K562 (cell line): ENCODE results near the gene BRINP2. TPM values are rescaled to one million over a fixed set of nuclear protein-coding genes. Genes with fewer than 3 reads are reported as not detected.

Experiments
- ATAC-seq: fragments of 200-7000 bp; cut with Tn5 transposase; 3 replicates; pipeline ENCODE4 v1.9.1; 2020; ENCODE audit warnings: moderate library complexity
- BruUV-seq: library from RNA; stranded (reverse); fragments of 400-500 nt; replicated peaks from 2 replicates; lab custom pipeline; 2021; lab: Mats Ljungman, UMichigan
- CTCF ChIA-PET: fragments of 300-600 bp; formaldehyde crosslinking; extraction: SDS; loops from one replicate; lab custom pipeline; 2021; ENCODE audit warnings: low intra/inter-chr PET ratio; lab: Yijun Ruan, JAX
- POLR2A ChIA-PET: fragments of 300-600, 350-650 bp; sonication (Branson Sonifier 250); formaldehyde crosslinking; extraction: SDS; loops from one replicate; lab custom pipeline; 2021; ENCODE audit warnings: antibody characterized with exemption, inconsistent platforms; lab: Yijun Ruan, JAX
- DNase-seq, 4 experiments: peaks; one replicate each; pipeline versions ENCODE4 v3.0.0 to v3.0.0-alpha.2; 2011 to 2018; ENCODE audit warnings: low spot score in 3 of 4, mixed read lengths in 3 of 4; ENCODE audit errors: extremely low read depth in 1 of 4
- FAIRE-seq: peaks from 2 replicates; lab custom pipeline; 2011; peaks lifted over from hg19 to GRCh38; lab: Jason Lieb, UNC
- H2AFZ ChIP-seq: 2 replicates; pipeline ENCODE4 v1.6.0; 2011; ENCODE audit warnings: low read depth, low read length, control low read depth, inconsistent platforms
- H3K27ac ChIP-seq: fragments of 200-600 bp; 3 replicates; pipeline ENCODE4 v1.8.0; 2011; ENCODE audit warnings: low read depth, mild to moderate bottlenecking, control low read depth, inconsistent platforms, low read length, moderate library complexity, mixed read lengths; ENCODE audit errors: extremely low read depth
- H3K27me3 ChIP-seq, 2 experiments: fragments of 300-600 bp in 1 of 2; 2 replicates in 1 of 2; 3 replicates in 1 of 2; pipeline versions ENCODE4 v1.6.0 to v1.8.0; 2011; ENCODE audit warnings: inconsistent platforms in 2 of 2, low read length in 2 of 2, mild to moderate bottlenecking in 1 of 2, mixed read lengths in 1 of 2, moderate library complexity in 1 of 2; ENCODE audit not compliant: control insufficient read depth in 2 of 2, insufficient read depth in 2 of 2
- H3K36me3 ChIP-seq: fragments of 300-600 bp; 3 replicates; pipeline ENCODE4 v1.8.0; 2011; ENCODE audit warnings: mild to moderate bottlenecking, low read length, inconsistent platforms; ENCODE audit not compliant: control insufficient read depth, insufficient read depth
- H3K4me1 ChIP-seq, 2 experiments: fragments of 200-600 bp in 1 of 2; replicated peaks in 1 of 2; 2 replicates in 1 of 2; 3 replicates in 1 of 2; pipeline versions ENCODE4 v1.5.1 to v1.8.0; 2011; ENCODE audit warnings: inconsistent platforms in 2 of 2, low read length in 2 of 2, mild to moderate bottlenecking in 1 of 2, mixed read lengths in 1 of 2, moderate library complexity in 1 of 2; ENCODE audit not compliant: control insufficient read depth in 2 of 2, insufficient read depth in 2 of 2
- H3K4me2 ChIP-seq: 2 replicates; pipeline ENCODE4 v1.6.1; 2011; ENCODE audit warnings: low read length, control low read depth, inconsistent platforms, mixed read lengths; ENCODE audit not compliant: insufficient read depth
- H3K4me3 ChIP-seq: fragments of 200-600 bp; sonication (generic), shearing (Covaris generic); 2 replicates; pipeline ENCODE4 v1.5.1; 2016; ENCODE audit warnings: control low read depth, inconsistent platforms
- H3K79me2 ChIP-seq: fragments of 200-600 bp; 3 replicates; pipeline ENCODE4 v1.8.0; 2011; ENCODE audit warnings: low read length, inconsistent platforms; ENCODE audit not compliant: control insufficient read depth, insufficient read depth
- H3K9ac ChIP-seq, 2 experiments: 2 replicates each; pipeline versions ENCODE4 v1.6.0 to v1.6.1; 2011; ENCODE audit warnings: low read depth in 2 of 2, low read length in 2 of 2, control low read depth in 1 of 2, inconsistent platforms in 1 of 2, mild to moderate bottlenecking in 1 of 2, mixed read lengths in 1 of 2; ENCODE audit not compliant: insufficient read depth in 1 of 2
- H3K9me1 ChIP-seq: one replicate; pipeline ENCODE4 v1.6.0; 2011; ENCODE audit warnings: inconsistent platforms, mild to moderate bottlenecking, low read length, moderate library complexity; ENCODE audit not compliant: control insufficient read depth, insufficient read depth
- H3K9me3 ChIP-seq: replicated peaks from 2 replicates; pipeline ENCODE4 v1.5.1; 2011; ENCODE audit warnings: low read depth, low read length, inconsistent platforms; ENCODE audit not compliant: control insufficient read depth, insufficient read depth
- H4K20me1 ChIP-seq: replicated peaks from 2 replicates; pipeline ENCODE4 v1.6.1; 2011; ENCODE audit warnings: low read length, inconsistent platforms, mixed read lengths; ENCODE audit not compliant: control insufficient read depth, insufficient read depth
- C11orf30 ChIP-seq: fragments of 450-650 bp; IDR thresholded peaks from 2 replicates; pipeline ENCODE4 v1.6.1; 2016; ENCODE audit warnings: low read depth, mild to moderate bottlenecking
- ETV5 ChIP-seq: sonication (generic); formaldehyde crosslinking; IDR thresholded peaks from 2 replicates; pipeline ENCODE4 v1.4.0; 2020; ENCODE audit warnings: low read depth, mild to moderate bottlenecking, missing genetic modification reagents
- GTF2E2 ChIP-seq: fragments of 200-800 bp; sonication (Bioruptor generic); IDR thresholded peaks from 2 replicates; pipeline ENCODE4 v1.6.1; 2016; ENCODE audit warnings: missing genetic modification characterization, missing compliant biosample characterization
- KAT7 ChIP-seq: sonication (generic); formaldehyde crosslinking; IDR thresholded peaks from 2 replicates; pipeline ENCODE4 v1.8.0; 2022; ENCODE audit warnings: missing genetic modification reagents, mild to moderate bottlenecking, borderline replicate concordance
- KDM2B ChIP-seq: fragments of 250-450 bp; sonication (Bioruptor Pico); IDR thresholded peaks from 2 replicates; pipeline ENCODE4 v1.8.0; 2021; ENCODE audit warnings: mild to moderate bottlenecking, moderate library complexity
- KDM4B ChIP-seq, 2 experiments: fragments of 450-650 bp in 1 of 2; sonication (generic) in 1 of 2; IDR thresholded peaks; 2 replicates each; pipeline ENCODE4 v1.6.1; 2016 to 2017; ENCODE audit warnings: borderline replicate concordance in 2 of 2, antibody characterized with exemption in 1 of 2, low read depth in 1 of 2, mild to moderate bottlenecking in 1 of 2
- MITF ChIP-seq: IDR thresholded peaks from 2 replicates; pipeline ENCODE4 v1.6.1; 2014; ENCODE audit warnings: antibody characterized with exemption
- MYC ChIP-seq, 2 experiments: fragments of 250-450 bp in 1 of 2; sonication (Bioruptor Pico) in 1 of 2; IDR thresholded peaks; 2 replicates each; pipeline versions ENCODE4 v1.5.1 to v1.6.1; 2012 to 2021; ENCODE audit warnings: low read depth in 2 of 2, borderline replicate concordance in 1 of 2, improper control_type of control experiment in 1 of 2, low read length in 1 of 2, mild to moderate bottlenecking in 1 of 2, moderate library complexity in 1 of 2
- RAD21 ChIP-seq, 2 experiments: fragments of 250-450 bp in 1 of 2; fragments of 450-650 bp in 1 of 2; sonication (Bioruptor Pico) in 1 of 2; formaldehyde crosslinking in 1 of 2; IDR thresholded peaks in 1 of 2; conservative IDR thresholded peaks in 1 of 2; 2 replicates each; pipeline versions ENCODE4 v1.4.0 to v1.8.0; 2020 to 2022; ENCODE audit warnings: mild to moderate bottlenecking in 2 of 2, moderate library complexity in 1 of 2
- SIX5 ChIP-seq, 2 experiments: IDR thresholded peaks; 2 replicates each; pipeline ENCODE4 v1.6.1; 2011; ENCODE audit warnings: low read length in 2 of 2, borderline replicate concordance in 1 of 2, low read depth in 1 of 2, mild to moderate bottlenecking in 1 of 2, moderate library complexity in 1 of 2; ENCODE audit not compliant: insufficient read depth in 1 of 2
- SMAD2 ChIP-seq: fragments of 150-350 bp; IDR thresholded peaks from 2 replicates; pipeline ENCODE4 v1.6.1; 2014; ENCODE audit warnings: low read depth, mild to moderate bottlenecking, low read length
- SPI1 ChIP-seq: IDR thresholded peaks from 2 replicates; pipeline ENCODE4 v1.6.1; 2011; ENCODE audit warnings: low read depth, low read length, control low read depth, borderline replicate concordance
- SRSF1 ChIP-seq: fragments of 200-400 bp; formaldehyde crosslinking; IDR thresholded peaks from 2 replicates; pipeline ENCODE4 v1.6.1; 2017; ENCODE audit warnings: mild to moderate bottlenecking, low read depth, low read length, moderate library complexity
- SUPT5H ChIP-seq: fragments of 450-650 bp; IDR thresholded peaks from 2 replicates; pipeline ENCODE4 v1.6.1; 2016
- TAF1 ChIP-seq: IDR thresholded peaks from 2 replicates; pipeline ENCODE4 v1.6.1; 2011; ENCODE audit warnings: mild to moderate bottlenecking, low read length, moderate library complexity; ENCODE audit not compliant: insufficient read depth, control insufficient read depth, severe bottlenecking; ENCODE audit errors: extremely low read depth
- ZNF212 ChIP-seq: fragments of 450-650 bp; formaldehyde crosslinking; IDR thresholded peaks from 2 replicates; pipeline ENCODE4 v1.4.0; 2020; ENCODE audit warnings: mild to moderate bottlenecking
- ZNF232 ChIP-seq: sonication (generic); formaldehyde crosslinking; IDR thresholded peaks from 2 replicates; pipeline ENCODE4 v1.8.0; 2022; ENCODE audit warnings: mild to moderate bottlenecking, missing genetic modification reagents
- ZNF282 ChIP-seq: sonication (generic); formaldehyde crosslinking; IDR thresholded peaks from 2 replicates; pipeline ENCODE4 v1.8.1; 2023; ENCODE audit warnings: missing genetic modification reagents
- ZNF551 ChIP-seq: fragments of 250-450 bp; sonication (Bioruptor Pico); IDR thresholded peaks from 2 replicates; pipeline ENCODE4 v1.5.0; 2021; ENCODE audit warnings: mild to moderate bottlenecking, moderate library complexity
- ZZZ3 ChIP-seq: fragments of 450-650 bp; IDR thresholded peaks from 2 replicates; pipeline ENCODE4 v1.6.1; 2016; ENCODE audit warnings: antibody characterized with exemption, mild to moderate bottlenecking, moderate library complexity
- WGBS: fragments of 100-300 bp; shearing (Covaris generic); methylation state at CpG from one replicate; pipeline ENCODE4 v1.1.6; 2016; ENCODE audit warnings: low coverage, mixed read lengths; ENCODE audit not compliant: insufficient coverage; ENCODE audit errors: missing lambda C conversion rate; 5-methylcytosine and 5-hydroxymethylcytosine counted together
- in situ Hi-C: fragments of 300-500 bp; cut with MboI; formaldehyde crosslinking; loops from 4 replicates; pipeline ENCODE4 v1.15.0; 2018; ENCODE audit warnings: inconsistent platforms, mixed read lengths
- intact Hi-C: fragments of 100-400 bp; cut with micrococcal nuclease; formaldehyde crosslinking; loops from 2 replicates; pipeline ENCODE4 v1.14.2; 2022
- polyA plus RNA-seq, 8 experiments: library from polyadenylated mRNA; depleted of rRNA in 4 of 8; stranded (reverse) in 5 of 8; unstranded in 3 of 8; fragments of >200 nt; fragmentation: Nextera tagmentation in 2 of 8; fragmentation: Illumina TruSeq in 1 of 8; extraction: Ambion mirVana in 2 of 8; extraction: Trizol in 1 of 8; gene quantifications; 2 replicates each; pipeline versions ENCODE4 v1.2.1 to v1.2.3, GENCODE V29; 2011 to 2014; ENCODE audit warnings: inconsistent platforms in 1 of 8, missing spikeins in 1 of 8
- total RNA-seq, 7 experiments: library from RNA; depleted of rRNA in 6 of 7; stranded (reverse); fragments of >200 nt in 6 of 7; fragmentation: Illumina TruSeq in 2 of 7; extraction: Trizol in 2 of 7; gene quantifications; 2 replicates each; pipeline versions ENCODE4 v1.2.1 to v1.2.3, GENCODE V29; 2011 to 2021; ENCODE audit warnings: low replicate concordance in 1 of 7
- TF ChIP-seq, protein P1 (sequence below): IDR thresholded peaks from 2 replicates; pipeline ENCODE4 v1.6.1; 2011; ENCODE audit not compliant: insufficient read length; ENCODE audit errors: extremely low read depth

The BRINP2 gene
- total and polyA plus RNA-seq, 9 of the 15 experiments (the other 6 are each of a cell fraction or from before 2014, with no cell fraction given), result not detected

DNA sequence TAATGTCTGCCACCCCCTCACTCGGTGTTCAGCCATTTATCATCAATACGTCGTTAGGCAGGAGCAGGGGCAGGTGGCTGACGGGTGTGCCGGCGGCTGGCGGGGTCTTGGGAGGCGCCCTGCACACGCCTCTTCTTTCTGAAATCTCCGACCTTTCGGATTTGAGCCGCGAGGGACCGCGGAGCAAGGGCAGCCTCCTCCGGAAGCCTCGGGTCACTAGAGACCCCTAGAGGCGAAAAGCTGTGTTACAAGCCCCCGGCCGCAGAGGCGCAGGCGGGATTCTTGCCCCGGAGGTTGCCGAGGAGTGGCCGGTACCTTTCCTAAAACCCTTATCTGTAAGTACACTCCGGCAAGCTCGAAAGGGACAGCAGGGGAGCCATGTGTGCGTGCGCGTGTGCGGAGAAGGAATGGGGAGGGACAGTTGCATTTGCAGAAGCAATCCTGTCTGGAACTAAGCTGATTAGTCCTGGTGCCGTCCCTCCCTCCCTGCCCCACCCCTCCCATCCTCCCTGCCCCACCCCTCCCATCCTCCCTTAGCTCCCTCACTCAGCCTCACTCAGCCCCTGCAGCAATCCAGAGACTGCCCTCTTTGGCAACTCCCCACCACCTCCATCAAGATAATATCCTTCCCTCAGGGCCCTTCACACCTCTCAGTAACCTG, 11.0 kb downstream of the BRINP2 start:
- peaks cover 0 to 7% of the 10 kb centered on the region in 2 experiments; a peak in 2 of 5 replicates for H3K4me1 ChIP-seq
- CTCF ChIA-PET, result interaction anchor here (1.8 kb wide), 1 partner anchor 284 kb away, joined by 10 read pairs; no protein-coding TSS in a partner anchor
- H3K4me3 ChIP-seq, result no peak overlapping the region
- in situ Hi-C loops (no loop called here), intact Hi-C loops (loop anchor here (1.0 kb wide), 2 partner anchors 232 to 284 kb away; no protein-coding TSS in a partner anchor)
- no peaks in the 10 kb centered on the region for H3K79me2 ChIP-seq
- no peak overlapping the region for H3K27ac ChIP-seq
- POLR2A ChIA-PET, result no interaction called here
- no peaks in the 10 kb centered on the region for H3K9me1 ChIP-seq
- H3K9me3 ChIP-seq, result no peaks in the 10 kb centered on the region
- H3K36me3 ChIP-seq, result no peaks in the 10 kb centered on the region
- DNase-seq (peak; percentile 77 to 85 (median 81)), FAIRE-seq (peak; percentile 26), ATAC-seq (peak; percentile 99)
- no peaks in the 10 kb centered on the region for H3K27me3 ChIP-seq
- H3K9ac ChIP-seq, result no peak overlapping the region
- H2AFZ ChIP-seq, result no peak overlapping the region
- WGBS, result 1% methylated on average over 30 of the region's 32 CpGs
- H3K4me2 ChIP-seq, result peak overlapping the region; percentile 23; the same call in 1 of the 2 replicates
- no peaks in the 10 kb centered on the region for H4K20me1 ChIP-seq
- BruUV-seq, result no TSS peak
- TF ChIP-seq TAF1, result no peak
- no peak for TF ChIP-seq GTF2E2
- TF ChIP-seq ZNF232 (CRISPR knock-in tag), result no peak
- TF ChIP-seq MYC (IDR thresholded peaks at IDR 0.05; ENCODE audit: low read depth, low read length), result 0 out of 2 replicates have a peak, but pooled peaks have one; percentile 14
- no peak for TF ChIP-seq MYC (CRISPR knock-in tag; IDR thresholded peaks at IDR 0.05; ENCODE audit: borderline replicate concordance, low read depth)
- TF ChIP-seq KAT7 (CRISPR knock-in tag), result no peak
- TF ChIP-seq MITF, result no peak
- no peak for TF ChIP-seq SPI1
- TF ChIP-seq C11orf30, result no peak
- TF ChIP-seq, protein P1, sequence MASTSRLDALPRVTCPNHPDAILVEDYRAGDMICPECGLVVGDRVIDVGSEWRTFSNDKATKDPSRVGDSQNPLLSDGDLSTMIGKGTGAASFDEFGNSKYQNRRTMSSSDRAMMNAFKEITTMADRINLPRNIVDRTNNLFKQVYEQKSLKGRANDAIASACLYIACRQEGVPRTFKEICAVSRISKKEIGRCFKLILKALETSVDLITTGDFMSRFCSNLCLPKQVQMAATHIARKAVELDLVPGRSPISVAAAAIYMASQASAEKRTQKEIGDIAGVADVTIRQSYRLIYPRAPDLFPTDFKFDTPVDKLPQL, result no peak
- TF ChIP-seq ZNF212 (CRISPR knock-in tag), result no peak
- no peak for TF ChIP-seq KDM4B (IDR thresholded peaks at IDR 0.05; ENCODE audit: borderline replicate concordance in 2 of 2, low read depth in 1 of 2)
- no peak for TF ChIP-seq SUPT5H
- no peak for TF ChIP-seq SMAD2
- no peak for TF ChIP-seq SIX5 (IDR thresholded peaks at IDR 0.05; ENCODE audit: borderline replicate concordance in 1 of 2, insufficient read depth in 1 of 2, low read depth in 1 of 2, low read length in 2 of 2)
- TF ChIP-seq ZNF551 (CRISPR knock-in tag), result no peak
- no peak for TF ChIP-seq SRSF1
- no peak for TF ChIP-seq ZZZ3
- TF ChIP-seq ZNF282, result no peak
- no peak for TF ChIP-seq KDM2B (CRISPR knock-in tag)
- TF ChIP-seq ETV5 (CRISPR knock-in tag), result peak; percentile 44; the same call in 1 of the 2 replicates
- peak; percentile 42 to 59 for TF ChIP-seq RAD21 (CRISPR knock-in tag; conservative IDR thresholded peaks at IDR 0.05 in 1 of 2, IDR thresholded peaks at IDR 0.05 in 1 of 2)
